Measurements from ENCODE around the gene TBX19.

Gene TBX19

DNA sequence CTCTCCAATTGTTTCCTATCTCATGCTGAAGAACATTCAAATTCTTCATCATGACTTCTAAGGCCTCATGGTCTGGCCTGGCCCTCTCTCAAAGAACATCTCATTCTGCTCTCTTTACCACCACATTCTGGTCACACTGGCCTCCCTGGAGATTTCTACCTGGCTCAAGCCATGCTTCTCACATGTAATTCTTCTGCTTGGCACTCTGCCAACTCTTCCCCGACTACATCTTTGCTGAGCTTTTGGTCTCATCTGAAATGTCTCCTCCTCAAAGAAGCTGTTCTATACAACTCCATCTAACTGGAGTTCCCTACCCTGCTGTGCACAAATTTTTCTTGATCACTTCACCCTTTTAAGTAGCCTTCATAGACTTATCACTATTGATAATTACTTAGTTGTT is 1.4 kb upstream of the TBX19 start:
- FAIRE-seq (no peak), DNase-seq (ENCODE audit: insufficient read length, low spot score) (no peak)

DNA sequence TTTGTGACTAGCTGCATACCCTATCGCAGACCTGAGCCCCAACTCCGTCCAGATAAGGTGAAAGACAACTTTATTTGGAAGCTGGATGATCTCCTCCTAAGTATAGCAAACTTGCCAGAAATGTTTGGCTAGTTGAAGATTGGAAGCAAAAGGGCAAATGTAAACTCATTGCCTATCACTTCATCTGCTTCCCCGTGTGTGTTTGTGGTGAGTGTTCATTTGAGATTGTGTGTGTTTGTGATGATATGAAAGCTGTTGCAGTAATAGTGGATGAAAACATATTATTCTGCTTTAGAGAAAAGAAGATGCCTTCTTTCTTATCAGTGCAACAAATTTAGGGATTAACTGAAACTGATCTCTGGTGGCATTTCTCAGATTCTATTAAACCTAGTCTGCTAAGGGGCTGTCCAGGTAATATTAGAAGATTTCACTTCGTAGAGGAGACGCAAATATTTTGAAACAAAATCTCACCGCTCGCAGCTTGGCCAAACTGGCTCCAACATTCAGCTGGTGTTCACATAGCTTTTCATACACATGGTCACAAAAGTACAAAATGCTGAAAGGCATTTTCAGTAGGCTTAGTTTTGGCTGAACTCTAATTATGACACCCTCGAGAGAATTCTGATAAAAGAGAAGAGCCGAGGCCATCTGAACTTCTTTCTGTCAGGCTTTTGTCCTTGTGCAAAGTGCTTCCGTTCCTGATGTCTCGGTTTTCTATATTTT is 1.1 kb downstream of the TBX19 start:
- no peak for DNase-seq (ENCODE audit: insufficient read length, low spot score)
- no peak for FAIRE-seq

DNA sequence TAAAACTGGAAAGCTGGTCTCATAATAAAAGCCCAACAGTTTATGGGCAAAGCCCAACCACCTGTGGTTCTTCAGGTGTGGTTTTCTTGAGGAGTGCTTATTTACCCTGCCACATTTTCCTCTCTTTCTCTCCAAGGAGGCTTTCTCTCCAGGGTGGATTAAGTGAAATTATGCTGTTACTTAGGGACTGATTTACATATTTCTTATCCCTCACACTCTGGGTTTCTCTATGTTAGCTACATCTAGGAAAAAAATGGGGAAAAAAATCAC is 4.8 kb downstream of the TBX19 start:
- FAIRE-seq (no peak), DNase-seq (ENCODE audit: insufficient read length, low spot score) (no peak)

DNA sequence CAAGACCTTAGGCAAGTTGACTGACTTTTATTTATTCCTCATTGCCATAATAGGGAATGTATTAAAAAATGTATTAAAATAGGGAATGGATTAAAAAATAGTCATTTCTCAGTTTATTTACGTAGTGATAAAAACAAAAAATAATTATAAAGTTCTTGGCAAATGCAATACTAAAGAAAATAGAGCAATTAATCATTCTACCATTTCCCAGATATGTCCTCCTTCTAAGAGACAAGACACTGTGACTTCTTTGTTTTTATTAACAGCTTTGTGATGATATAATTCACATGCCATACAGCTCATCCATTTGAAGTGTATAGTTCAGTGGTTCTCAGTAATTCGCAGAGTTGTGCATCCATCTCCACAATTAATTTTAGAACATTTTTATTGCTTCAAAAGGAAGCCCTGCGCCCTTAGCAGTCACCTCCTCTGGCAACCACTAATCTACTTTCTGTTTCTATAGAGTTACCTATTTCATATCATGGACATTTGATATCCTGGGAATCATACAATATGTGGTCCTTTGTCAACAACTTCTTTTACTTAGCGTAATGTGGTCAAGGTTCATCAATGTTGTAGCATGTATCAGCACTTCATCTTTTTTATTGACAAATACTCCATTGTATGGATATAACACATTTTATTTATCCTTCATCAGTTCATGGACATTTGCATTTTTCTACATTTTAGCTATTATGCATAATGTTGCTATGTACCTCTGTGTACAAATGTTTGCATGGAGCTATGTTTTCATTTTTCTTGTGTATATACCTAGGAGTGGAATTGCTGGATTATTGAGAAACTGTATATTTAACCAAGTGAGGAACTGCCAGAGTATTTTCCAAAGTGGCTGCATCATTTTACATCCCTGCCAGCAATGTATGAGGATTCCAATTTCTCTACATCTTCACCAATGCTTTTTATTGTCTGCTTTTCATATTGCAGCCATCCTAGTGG is 5.6 kb downstream of the TBX19 start:
- DNase-seq (ENCODE audit: insufficient read length, low spot score) (no peak), FAIRE-seq (no peak)

DNA sequence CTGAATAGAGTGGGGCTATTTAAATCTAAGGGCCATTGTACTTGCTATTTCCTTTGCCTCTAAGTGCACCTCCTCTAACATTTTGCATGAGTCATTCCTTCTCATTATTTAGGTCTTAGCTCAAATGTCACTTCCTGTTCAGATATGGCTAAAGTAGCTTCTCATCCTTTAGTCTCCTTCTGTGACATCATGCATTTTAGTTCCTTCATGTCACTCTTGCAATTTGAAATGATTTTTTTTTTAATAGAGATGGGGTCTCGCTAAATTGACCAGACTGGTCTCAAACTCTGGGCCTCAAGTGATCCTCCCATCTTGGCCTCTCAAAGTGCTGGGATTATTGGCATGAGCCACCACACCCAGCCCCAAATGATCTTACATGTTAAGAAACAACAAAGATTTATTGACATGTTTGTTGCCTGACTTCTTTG is 6.6 kb downstream of the TBX19 start:
- DNase-seq (ENCODE audit: insufficient read length, low spot score) (no peak), FAIRE-seq (no peak)

DNA sequence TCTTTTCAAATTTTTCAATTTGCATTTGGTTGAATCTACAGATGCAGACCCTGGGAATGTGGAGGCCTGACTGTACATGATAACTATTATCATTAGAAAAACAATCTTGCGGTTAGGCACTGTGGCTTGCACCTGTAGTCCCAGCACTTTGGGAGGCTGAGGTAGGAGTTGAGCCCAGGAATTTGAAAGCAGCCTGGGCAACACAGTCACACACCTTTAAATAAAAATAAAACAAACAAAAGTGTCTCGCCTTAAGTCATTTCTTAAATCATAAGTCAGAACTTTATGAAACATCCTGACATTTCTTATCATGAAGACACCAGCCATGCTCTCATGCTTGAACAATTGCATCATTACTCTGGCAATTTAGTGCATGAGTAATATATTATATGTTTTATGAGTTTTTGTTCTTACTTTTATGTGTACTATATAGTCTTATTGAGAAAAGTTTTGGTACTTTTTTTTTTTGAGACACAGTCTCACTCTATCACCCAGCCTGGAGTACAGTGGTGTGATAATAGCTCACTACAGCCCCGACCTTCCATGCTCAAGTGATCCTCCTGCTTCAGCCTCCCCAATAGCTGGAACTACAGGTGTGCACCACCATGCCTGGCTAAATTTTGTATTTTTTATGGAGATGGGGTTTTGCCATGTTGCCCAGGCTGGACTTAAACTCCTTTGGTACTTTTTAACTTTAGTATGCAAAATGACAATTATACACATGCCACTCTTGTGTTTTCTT is 7.8 kb downstream of the TBX19 start:
- no peak for FAIRE-seq
- DNase-seq (ENCODE audit: insufficient read length, low spot score): no peak

DNA sequence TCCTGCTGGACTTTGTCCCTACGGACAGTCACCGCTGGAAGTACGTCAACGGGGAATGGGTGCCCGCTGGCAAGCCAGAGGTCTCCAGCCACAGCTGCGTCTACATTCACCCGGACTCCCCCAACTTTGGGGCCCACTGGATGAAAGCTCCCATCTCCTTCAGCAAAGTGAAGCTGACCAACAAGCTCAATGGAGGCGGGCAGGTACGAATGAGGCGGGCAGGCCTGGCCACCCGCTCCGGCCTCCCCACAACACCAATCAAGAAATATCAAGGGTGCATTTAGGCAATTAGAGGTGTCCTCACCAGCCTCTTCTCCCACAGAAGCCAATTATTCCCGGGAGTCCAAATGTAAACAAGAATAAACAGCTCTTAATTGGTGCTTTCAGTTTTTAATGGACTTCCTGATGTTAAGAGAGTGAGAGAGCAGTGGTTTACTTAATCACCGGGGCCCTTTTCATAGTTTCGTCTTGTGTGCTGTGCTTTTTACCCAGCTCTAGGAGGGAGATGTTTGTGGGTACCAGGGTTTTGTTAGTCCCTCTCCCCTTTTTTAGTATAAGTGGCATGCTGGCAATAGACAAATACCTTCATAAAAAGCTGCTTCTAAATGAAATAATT is 10.7 kb downstream of the TBX19 start:
- no peak for FAIRE-seq
- no peak for DNase-seq (ENCODE audit: insufficient read length, low spot score)

DNA sequence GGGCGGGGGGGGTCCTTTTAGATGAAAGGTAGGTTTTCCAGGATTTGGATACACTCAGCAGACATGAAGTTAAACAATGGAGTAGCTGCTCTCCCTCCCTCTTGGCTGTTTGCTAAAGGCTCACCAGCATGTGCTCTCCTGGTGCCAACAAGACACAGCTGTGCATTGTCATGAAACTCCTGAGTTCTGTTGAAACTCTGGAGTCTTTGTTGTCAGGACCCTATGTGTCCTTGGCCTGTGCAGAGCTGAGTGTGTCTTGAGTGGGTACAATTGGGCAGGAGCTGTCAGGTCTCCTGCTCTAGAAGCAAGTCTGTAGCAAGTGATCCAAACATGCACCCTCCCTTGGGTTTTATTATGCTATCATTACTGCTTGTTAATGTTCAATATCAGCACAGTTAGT is 12.7 kb downstream of the TBX19 start:
- DNase-seq (ENCODE audit: insufficient read length, low spot score): no peak
- FAIRE-seq: no peak

DNA sequence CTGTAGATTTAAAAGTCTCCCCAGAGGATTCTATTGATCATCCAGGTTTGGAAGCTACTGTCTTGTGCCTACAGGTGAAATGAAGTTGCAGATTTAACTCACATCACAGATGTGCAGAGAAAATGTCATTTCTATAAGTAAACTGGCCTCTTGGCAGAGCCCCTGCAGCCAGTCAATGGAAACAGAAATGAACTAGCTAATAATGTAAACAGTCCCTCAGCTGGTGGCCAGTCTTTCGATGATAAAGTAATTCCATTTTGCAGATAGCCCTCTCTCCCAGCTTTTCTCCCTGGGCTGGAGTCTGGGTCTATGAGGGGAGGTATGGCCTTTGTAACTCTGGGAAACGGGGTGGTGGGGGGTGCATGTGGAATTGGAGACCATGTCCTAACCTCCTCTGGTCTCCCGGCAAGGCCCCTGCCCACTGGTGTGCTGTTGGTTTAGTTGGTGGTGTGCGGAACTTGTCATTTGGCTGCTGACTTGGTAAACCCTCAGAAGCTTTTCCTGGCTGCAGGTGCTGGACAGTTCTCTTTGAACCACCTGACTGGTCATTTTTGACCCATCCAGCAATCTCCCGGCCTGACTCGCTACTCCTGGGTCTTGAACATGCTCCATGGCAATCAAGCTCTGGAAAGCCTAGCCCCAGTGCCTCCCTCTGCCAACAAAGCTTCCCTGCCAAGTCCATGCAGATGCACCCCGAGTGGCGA is 14.9 kb downstream of the TBX19 start:
- no peak for FAIRE-seq

DNA sequence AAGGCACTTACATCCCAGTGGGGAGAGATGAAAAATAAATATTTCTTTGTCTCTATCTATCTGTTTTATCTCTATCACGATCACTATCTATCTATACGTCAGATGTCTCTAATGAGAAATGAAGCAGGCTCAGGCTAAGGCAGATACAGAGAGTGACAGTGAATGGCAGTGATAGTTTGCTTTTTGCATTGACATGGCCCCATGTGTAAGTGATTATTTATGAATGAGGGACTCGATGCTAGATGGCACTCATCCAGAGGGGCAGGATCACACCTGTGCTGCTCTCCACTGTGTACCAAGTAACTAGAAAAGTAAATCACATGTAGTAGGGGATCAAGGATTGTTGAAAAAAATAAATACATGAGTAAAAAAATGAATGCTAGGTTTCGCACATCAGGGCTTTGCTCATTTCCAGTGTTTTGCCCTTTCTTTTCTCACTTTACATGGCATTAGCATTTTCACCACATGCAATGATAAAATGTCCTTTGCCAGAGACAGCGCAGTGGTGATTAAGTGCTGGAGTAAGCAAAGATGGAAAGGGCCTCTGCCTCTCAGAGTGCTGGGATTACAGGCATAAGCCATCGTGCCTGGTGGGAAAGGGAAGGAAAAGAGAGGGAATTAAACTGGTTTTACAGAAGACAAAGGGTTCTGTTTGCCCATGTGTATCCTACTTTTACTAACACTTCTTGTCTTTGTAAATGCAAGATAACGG is 16.5 kb downstream of the TBX19 start:
- DNase-seq (ENCODE audit: insufficient read length, low spot score): no peak
- FAIRE-seq: no peak

More for the DNA sequence above, 14.9 kb downstream of the TBX19 start:
- no peak for DNase-seq (ENCODE audit: insufficient read length, low spot score)

DNA sequence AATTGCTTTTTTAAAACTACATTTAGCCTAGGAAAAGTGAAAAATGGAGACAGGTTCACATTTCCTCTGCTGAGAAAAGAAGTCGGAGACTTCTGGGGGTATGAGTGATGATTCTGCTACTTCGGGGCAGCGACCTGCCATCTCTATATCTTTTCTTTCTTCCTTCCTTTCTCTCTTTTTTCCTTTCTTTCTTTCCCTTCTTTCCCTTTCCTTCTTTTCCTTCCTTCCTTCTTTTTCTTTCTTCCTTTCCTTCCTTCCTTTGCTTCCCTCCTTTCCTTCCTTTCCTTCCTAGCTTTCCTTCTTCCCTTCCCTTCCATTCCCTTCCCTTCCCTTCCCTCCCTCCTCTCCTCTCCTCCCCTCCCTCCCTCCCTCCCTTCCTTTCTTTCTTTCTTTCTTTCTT is 17.8 kb downstream of the TBX19 start:
- no peak for DNase-seq (ENCODE audit: insufficient read length, low spot score)
- FAIRE-seq: no peak

DNA sequence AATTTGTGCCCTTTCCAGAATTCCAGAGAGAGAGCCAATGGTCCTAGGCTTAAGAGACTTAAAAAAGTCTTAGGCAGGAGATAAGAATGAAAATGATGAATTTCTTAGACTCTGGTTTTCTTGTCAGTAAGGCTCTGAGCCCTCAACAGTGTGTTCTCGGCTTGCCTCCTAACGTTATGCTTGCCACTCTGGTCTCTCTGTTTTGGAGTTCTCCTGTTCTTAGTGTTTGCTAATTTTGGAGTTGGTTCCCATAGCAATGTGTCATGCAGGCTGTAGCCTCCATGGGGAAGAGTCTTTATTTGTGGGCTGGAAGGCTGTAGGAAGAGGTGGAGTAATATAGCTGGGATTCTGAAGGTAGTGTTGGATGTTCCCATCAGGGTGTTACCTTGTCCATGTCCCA is 19.9 kb downstream of the TBX19 start:
- no peak for FAIRE-seq
- DNase-seq (ENCODE audit: insufficient read length, low spot score): no peak

DNA sequence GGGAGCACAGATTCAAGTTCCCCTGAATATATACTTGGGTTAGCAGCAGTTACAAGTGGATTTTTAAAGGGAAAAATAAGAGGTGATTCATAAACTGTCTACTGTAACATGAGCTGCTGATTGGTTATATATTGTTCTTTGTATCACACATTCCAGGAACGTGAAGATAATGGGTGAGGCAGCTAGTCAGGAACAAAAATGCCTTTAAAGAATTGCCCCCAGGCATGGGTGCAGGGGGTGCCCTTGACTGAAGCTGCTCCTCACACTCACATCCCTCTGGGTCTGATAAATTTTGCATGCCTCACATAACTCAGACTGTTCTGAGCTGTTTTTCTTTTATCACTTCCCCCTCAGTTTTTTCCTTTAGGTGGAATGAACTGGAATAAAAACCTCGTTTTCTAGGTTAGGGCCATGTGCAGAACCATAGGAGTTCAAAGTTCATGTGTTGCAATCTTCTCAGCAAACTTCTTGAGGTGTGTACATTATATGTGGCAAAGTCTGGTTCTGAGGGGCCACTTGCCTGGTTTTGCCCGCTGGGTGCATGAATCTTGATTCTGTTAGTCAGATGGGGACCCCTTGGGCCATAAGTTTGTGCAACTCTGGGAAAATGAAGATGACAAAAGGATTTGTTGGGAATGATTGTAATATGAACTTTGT is 21.1 kb downstream of the TBX19 start:
- DNase-seq (ENCODE audit: insufficient read length, low spot score): no peak
- no peak for FAIRE-seq

DNA sequence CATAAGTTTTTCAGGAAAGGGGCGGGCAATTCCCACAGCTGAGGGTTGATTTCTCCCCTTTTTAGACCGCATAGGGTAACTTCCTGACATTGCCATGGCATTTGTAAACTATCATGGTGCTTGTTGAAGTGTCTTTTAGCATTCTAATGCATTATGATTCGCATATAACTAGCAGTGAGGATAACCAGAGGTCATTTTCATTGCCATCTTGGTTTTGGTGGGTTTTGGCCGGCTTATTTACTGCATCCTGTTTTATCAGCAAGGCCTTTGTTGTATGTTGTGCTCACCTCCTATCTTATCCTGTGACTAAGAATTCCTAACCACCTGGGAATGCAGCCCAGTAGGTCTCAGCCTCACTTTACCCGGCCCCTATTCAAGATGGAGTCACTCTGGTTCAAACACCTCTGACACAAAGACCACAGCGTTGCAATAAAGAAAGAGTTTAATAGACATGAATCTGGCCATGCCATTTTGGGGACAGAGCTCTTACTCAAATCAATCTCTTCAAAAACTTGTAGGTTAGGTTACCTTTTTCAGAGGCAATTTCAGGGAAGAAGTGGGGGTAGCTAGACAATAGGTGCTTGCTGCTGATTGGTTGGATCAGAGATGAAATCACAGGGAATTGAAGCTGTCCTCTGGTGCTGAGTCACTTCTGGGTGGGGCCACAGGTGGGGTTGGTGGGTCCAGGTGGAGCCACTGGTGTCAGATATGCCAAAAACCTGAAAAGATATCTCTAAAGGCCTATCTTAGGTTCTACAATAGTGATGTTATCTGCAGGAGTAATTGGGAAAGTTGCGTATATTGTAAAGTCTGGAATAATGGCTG is 23.3 kb downstream of the TBX19 start:
- no peak for FAIRE-seq
- no peak for DNase-seq (ENCODE audit: insufficient read length, low spot score)

DNA sequence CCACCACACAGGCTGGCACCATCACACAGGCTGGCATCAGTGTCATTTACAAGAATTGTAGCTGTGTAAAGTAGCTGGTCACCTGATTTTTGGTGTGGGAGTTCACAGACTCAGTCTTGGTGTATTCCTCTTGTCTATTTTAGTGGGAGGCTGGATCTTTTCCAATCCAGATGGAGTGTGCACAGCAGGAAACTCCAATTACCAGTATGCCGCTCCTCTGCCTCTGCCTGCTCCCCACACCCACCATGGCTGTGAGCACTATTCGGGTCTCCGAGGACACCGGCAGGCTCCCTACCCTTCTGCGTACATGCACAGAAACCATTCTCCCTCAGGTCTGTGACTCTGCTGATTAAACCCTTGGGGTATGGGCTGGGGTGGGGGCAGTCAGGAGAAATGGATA is 24.2 kb downstream of the TBX19 start:
- DNase-seq (ENCODE audit: insufficient read length, low spot score) (no peak), FAIRE-seq (no peak)

DNA sequence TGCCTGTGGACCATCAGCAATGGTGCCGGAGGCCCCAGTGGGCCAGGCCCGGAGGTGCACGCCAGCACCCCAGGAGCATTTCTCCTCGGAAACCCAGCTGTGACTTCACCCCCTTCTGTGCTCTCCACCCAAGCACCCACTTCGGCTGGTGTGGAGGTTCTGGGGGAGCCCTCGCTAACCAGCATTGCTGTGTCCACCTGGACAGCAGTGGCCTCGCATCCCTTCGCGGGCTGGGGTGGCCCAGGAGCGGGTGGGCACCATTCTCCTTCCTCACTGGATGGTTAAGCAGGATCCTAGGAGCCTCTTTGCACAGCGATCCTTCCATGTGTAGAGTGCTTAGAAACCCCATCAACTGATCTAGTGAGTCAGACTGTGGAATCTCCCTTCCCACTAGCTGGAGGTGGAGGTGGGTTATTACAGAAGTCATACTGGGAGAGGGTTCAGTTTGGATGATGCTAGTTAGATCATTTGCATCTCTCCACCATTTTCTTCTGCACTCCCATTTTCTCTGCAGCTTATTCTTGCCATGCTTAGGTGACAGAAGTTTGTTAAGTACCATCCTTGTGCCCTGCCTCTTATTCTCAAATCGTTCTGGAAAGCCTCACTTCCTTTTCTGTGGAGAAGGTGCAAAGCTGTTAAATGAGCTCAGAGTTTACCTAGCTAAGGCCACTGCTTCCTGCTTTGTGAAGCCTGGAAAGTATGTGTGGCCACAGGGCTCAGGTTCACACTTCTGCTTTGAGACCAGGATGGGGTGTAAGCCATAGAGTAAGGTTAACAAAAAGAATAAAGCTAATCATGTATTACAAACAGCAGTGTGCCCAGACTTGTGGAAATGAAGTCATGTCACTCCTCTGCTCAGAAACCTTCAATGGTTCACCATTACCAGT is 32.3 kb downstream of the TBX19 start:
- no peak for DNase-seq (ENCODE audit: insufficient read length, low spot score)
- FAIRE-seq: no peak

DNA sequence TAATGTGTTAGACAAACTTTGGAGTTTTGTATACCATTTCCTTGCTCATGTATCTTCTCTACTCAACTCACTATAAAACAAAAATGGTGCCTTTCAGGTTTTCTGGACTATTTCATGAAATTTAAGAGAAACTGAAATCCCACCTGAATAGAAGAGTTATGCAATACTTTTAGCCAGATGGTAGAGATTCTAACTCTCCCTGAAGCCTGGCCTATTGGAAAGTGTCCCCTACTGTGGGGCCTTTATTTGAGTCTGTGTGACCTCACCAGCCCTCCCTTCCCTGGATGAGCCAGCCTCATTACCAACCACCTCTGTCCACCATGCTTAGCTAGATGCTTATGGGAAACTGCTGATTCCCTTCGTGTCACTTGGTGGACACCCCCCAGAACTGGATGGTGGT is 35.5 kb downstream of the TBX19 start:
- FAIRE-seq (no peak), DNase-seq (ENCODE audit: insufficient read length, low spot score) (no peak)

DNA sequence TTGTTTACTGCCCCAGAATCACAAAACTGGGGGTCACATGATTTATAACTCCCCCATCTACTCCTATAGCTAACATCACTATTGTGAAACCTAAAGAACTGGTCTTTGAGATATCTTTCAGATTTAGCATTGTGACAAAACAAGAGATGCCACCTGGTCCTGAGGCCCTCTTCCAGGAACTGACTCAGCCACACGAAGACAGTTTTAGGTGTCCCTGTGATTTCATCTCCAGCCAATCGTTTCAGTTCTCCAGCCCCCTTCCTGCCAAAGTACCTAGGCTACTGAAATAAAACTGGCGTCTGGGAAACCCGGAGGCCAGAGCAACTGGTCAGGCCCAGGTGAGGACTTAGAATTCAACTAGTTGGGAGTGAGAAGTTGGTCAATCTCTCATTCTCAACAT is 36.6 kb downstream of the TBX19 start:
- no peak for DNase-seq (ENCODE audit: insufficient read length, low spot score)
- no peak for FAIRE-seq

All from GM19239 (cell line).